ENCODE measurements around the gene ACAD11. TPM values are rescaled to one million over a fixed set of nuclear protein-coding genes. Genes with fewer than 3 reads are reported as not detected.

Gene ACAD11
- total RNA-seq, 1 experiment from 2014 or later: 12.6 TPM

DNA sequence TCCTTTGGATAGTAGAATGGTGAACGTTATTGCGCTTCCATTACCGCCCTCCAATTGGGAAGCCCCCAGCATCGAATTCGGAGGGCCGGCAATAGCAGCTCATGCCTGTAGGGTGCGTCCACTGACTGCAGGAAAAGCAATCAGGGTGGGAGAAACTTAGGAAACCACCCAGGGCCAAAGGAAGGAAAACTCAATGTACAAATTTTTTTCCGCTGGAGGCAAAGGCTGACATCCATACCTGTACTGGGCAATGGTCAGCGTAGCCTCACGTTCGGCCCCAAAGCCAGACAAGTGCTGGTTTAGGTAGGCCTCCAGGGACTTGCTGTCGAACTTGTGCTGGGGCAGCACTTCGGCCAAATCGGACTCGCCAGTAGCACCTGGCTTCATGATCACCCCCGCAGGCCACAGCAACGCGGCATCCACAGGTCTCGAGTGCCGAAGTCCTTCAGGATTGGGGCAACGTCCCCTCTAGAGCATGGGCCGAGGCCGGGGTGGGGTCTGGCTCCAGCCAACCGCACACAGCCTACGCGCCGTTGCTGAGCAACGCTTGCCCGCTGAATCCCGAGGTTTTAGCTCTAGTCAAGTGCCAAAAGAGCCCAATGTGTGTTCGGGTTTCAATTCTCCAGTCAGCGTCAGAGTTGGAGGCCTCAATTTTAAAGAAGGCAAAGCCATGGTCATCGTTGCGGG, at the start of gene ACAD11 (continued):
- TF ChIP-seq, protein P1, sequence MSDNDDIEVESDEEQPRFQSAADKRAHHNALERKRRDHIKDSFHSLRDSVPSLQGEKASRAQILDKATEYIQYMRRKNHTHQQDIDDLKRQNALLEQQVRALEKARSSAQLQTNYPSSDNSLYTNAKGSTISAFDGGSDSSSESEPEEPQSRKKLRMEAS (IDR thresholded peaks at IDR 0.05): peak; percentile 52

DNA sequence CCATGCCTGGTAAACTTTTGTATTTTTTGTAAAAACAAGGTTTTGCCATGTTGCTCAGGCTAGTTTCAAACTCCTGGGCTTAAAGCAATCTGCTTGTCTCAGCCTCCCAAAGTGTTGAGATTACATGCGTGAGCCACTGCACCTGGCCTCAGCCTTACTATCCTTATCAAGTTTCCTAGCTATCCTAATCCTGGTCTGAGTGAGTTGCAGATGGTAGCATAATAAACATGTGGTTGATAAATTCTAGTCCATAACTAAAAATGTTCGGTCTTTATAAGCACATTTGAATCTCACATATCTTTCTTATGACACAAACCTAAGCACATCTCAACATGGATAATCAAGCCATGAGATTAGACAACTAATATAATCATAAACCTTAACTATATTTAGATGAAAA, 44.1 kb upstream of the ACAD11 start:
- Histone ChIP-seq H3K36me3 (ENCODE audit: control insufficient read depth in 1 of 2, insufficient read depth in 2 of 2, low read length in 2 of 2) (peaks cover 0 to 26% of the 10 kb centered on the region in 2 experiments), H3K27me3 (ENCODE audit: insufficient read depth, low read length) (no peaks in the 10 kb centered on the region), H3K79me2 (ENCODE audit: insufficient read depth, low read length) (no peaks in the 10 kb centered on the region), H4K20me1 (ENCODE audit: insufficient read depth) (no peaks in the 10 kb centered on the region), H3K9me2 (ENCODE audit: insufficient read depth) (no peaks in the 10 kb centered on the region), H3K27ac (ENCODE audit: low read depth, low read length) (no peak overlapping the region), H2AFZ (ENCODE audit: low read depth, low read length, poor library complexity, severe bottlenecking) (no peak overlapping the region), H3K4me1 (ENCODE audit: control insufficient read depth in 1 of 2, insufficient read depth in 2 of 2, low read length in 2 of 2) (no peaks in the 10 kb centered on the region), H3K4me3 (replicated peaks in 1 of 2; ENCODE audit: low read depth in 1 of 2, low read length in 2 of 2) (no peak overlapping the region), H3K4me2 (ENCODE audit: low read length) (no peak overlapping the region), H3K9ac (ENCODE audit: low read length) (no peak overlapping the region), H3K9me3 (ENCODE audit: control insufficient read depth in 1 of 2, insufficient read depth in 1 of 2, low read depth in 1 of 2, low read length in 2 of 2) (no peaks in the 10 kb centered on the region)
- TF ChIP-seq POLR2A (IDR thresholded peaks at IDR 0.05; ENCODE audit: borderline replicate concordance, extremely low read depth, insufficient read depth, insufficient read length): no peak
- TF ChIP-seq, protein P1 (IDR thresholded peaks at IDR 0.05): no peak
- TF ChIP-seq TCF7L2 (IDR thresholded peaks at IDR 0.05; ENCODE audit: borderline replicate concordance, extremely low read depth, insufficient read depth, insufficient read length): no peak
- TF ChIP-seq, protein P2, sequence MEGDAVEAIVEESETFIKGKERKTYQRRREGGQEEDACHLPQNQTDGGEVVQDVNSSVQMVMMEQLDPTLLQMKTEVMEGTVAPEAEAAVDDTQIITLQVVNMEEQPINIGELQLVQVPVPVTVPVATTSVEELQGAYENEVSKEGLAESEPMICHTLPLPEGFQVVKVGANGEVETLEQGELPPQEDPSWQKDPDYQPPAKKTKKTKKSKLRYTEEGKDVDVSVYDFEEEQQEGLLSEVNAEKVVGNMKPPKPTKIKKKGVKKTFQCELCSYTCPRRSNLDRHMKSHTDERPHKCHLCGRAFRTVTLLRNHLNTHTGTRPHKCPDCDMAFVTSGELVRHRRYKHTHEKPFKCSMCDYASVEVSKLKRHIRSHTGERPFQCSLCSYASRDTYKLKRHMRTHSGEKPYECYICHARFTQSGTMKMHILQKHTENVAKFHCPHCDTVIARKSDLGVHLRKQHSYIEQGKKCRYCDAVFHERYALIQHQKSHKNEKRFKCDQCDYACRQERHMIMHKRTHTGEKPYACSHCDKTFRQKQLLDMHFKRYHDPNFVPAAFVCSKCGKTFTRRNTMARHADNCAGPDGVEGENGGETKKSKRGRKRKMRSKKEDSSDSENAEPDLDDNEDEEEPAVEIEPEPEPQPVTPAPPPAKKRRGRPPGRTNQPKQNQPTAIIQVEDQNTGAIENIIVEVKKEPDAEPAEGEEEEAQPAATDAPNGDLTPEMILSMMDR (IDR thresholded peaks at IDR 0.05 in 2 of 3, conservative IDR thresholded peaks at IDR 0.05 in 1 of 3; ENCODE audit: borderline replicate concordance in 1 of 3, insufficient read depth in 1 of 3, low read depth in 2 of 3, low read length in 2 of 3): no peak
- no peak for TF ChIP-seq EZH2phosphoT487 (IDR thresholded peaks at IDR 0.05; ENCODE audit: borderline replicate concordance)
- TF ChIP-seq SIN3A (IDR thresholded peaks at IDR 0.05; ENCODE audit: low read depth): no peak
- TF ChIP-seq JUND (IDR thresholded peaks at IDR 0.05): no peak
- no peak for TF ChIP-seq EZH2 (IDR thresholded peaks at IDR 0.05)
- TF ChIP-seq POLR2AphosphoS5 (IDR thresholded peaks at IDR 0.05; ENCODE audit: low read depth, low read length): no peak
- TF ChIP-seq, protein P3, sequence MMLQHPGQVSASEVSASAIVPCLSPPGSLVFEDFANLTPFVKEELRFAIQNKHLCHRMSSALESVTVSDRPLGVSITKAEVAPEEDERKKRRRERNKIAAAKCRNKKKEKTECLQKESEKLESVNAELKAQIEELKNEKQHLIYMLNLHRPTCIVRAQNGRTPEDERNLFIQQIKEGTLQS (IDR thresholded peaks at IDR 0.05): no peak
- no peak for TF ChIP-seq ZNF274 (IDR thresholded peaks at IDR 0.05; ENCODE audit: low read depth, low read length)
- TF ChIP-seq ZFX (IDR thresholded peaks at IDR 0.05): no peak
- no peak for TF ChIP-seq SP1 (IDR thresholded peaks at IDR 0.05; ENCODE audit: low read depth)
- TF ChIP-seq ELF1 (IDR thresholded peaks at IDR 0.05; ENCODE audit: borderline replicate concordance, low read depth): no peak
- TF ChIP-seq CBX3 (IDR thresholded peaks at IDR 0.05; ENCODE audit: low read depth): no peak
- TF ChIP-seq, protein P4, sequence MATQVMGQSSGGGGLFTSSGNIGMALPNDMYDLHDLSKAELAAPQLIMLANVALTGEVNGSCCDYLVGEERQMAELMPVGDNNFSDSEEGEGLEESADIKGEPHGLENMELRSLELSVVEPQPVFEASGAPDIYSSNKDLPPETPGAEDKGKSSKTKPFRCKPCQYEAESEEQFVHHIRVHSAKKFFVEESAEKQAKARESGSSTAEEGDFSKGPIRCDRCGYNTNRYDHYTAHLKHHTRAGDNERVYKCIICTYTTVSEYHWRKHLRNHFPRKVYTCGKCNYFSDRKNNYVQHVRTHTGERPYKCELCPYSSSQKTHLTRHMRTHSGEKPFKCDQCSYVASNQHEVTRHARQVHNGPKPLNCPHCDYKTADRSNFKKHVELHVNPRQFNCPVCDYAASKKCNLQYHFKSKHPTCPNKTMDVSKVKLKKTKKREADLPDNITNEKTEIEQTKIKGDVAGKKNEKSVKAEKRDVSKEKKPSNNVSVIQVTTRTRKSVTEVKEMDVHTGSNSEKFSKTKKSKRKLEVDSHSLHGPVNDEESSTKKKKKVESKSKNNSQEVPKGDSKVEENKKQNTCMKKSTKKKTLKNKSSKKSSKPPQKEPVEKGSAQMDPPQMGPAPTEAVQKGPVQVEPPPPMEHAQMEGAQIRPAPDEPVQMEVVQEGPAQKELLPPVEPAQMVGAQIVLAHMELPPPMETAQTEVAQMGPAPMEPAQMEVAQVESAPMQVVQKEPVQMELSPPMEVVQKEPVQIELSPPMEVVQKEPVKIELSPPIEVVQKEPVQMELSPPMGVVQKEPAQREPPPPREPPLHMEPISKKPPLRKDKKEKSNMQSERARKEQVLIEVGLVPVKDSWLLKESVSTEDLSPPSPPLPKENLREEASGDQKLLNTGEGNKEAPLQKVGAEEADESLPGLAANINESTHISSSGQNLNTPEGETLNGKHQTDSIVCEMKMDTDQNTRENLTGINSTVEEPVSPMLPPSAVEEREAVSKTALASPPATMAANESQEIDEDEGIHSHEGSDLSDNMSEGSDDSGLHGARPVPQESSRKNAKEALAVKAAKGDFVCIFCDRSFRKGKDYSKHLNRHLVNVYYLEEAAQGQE (IDR thresholded peaks at IDR 0.05; ENCODE audit: low read depth): no peak
- no peak for TF ChIP-seq YY1 (IDR thresholded peaks at IDR 0.05; ENCODE audit: extremely low read depth, insufficient replicate concordance, low read depth, low read length)
- no peak for TF ChIP-seq SRF (IDR thresholded peaks at IDR 0.05; ENCODE audit: low read depth)
- intact Hi-C loops (cut with micrococcal nuclease): no loop called here
- RAD21 ChIA-PET (ENCODE audit: low non-redundant PET in 1 of 2, low total read pairs in 2 of 2, uncharacterized antibody in 2 of 2, unreplicated experiment in 2 of 2): no interaction called here
- ATAC-seq (no peak), DNase-seq (ENCODE audit: low read depth, low spot score) (no peak)
- POLR2A ChIA-PET: no interaction called here
- CTCF ChIA-PET: no interaction called here
- BruUV-seq (replicated peaks): no TSS peak

All from HCT116 (cell line).